NCI-H748 treated with DMSO at 0.1 percent for 48 hours (cell line): Measurements from ENCODE around the gene ZNF497.
"Not testable (repeated sequence)": the region's sequence is repeated elsewhere in the genome, so short reads cannot be mapped to it uniquely, and the experiment has no call there.

Experiments used
- DNase-seq: peaks from one replicate; lab custom pipeline; 2025; lab: John Stamatoyannopoulos, UW

ZNF497 gene

DNA sequence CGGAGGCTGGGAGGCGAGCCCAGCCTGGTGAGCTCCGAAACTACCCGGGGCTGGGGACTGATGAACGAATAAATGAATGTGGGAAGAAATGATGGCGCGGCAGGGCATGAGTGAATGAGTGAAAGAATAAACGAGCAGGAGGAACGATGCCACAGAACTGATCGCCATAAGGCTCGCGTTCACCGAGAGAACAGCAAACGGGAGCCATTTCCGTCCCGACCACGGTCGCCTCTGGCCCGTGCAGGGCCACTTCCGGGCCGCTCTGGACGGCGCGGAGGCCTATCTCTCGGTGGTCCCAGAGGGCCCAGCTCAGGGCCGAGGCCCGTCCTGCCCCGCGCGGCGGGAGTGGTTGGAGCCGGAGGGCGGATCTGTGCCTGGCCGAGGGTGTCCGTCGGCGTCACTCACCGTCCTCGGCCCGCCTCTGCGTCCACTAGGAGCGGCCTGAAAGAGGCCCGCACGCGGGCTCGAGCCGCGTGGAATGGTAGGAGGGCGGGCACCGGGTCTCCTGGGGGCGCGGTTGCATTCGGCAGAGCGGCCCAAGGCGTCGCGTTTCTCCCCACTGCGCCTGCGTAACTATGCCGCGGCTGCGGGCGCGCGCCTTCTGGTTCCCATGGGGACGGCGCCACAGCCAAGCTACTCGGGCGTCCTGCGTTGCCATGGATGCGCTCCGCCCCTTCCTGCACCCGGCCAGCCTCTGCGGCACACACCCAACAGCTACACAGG, at the start of gene ZNF497:
Gene ZNF497 (minus strand): TSS at position 480 of the 723 bp plus-strand sequence. CDS start 5,116 bp downstream, outside the sequence.
- DNase-seq, result peak; percentile 94

DNA sequence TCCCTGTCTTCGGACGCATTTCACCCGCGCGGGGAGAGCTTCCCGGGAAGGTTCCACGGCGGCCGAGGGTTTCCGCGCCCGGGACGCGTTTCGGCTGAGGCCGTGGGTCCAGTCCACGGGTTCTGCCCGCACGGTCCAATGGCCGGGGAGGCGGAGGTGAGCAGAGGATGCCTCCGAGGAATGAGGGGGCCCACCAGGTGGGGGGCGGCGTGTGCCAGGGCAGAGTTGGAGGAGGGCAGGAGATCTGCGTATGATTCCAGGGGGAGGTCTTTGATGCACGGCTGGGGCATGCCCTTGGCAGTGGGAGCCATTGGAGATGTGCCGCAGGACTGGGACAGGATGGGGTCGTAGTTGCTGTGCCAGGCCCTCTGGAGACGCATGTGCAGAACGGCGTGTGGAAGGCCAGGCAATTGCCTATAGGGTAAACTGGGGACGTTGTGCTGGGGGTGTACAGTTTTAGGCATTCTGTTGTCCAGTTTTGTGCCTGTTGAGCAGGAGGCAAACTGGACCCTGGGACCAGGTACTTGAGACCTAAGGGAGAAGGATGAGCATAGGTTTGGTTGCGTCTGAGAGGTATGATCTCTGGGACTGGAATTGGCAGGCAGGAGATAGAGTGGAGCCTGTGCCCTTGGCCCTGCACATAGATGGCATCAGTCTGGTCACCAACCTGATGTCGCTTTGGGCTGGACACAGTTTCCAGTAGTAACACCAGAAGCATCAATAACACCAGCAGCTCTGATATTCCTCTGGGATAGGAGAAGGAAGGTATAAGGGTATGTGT, 46.6 kb upstream of the ZNF497 start:
- peak; percentile 49 for DNase-seq

DNA sequence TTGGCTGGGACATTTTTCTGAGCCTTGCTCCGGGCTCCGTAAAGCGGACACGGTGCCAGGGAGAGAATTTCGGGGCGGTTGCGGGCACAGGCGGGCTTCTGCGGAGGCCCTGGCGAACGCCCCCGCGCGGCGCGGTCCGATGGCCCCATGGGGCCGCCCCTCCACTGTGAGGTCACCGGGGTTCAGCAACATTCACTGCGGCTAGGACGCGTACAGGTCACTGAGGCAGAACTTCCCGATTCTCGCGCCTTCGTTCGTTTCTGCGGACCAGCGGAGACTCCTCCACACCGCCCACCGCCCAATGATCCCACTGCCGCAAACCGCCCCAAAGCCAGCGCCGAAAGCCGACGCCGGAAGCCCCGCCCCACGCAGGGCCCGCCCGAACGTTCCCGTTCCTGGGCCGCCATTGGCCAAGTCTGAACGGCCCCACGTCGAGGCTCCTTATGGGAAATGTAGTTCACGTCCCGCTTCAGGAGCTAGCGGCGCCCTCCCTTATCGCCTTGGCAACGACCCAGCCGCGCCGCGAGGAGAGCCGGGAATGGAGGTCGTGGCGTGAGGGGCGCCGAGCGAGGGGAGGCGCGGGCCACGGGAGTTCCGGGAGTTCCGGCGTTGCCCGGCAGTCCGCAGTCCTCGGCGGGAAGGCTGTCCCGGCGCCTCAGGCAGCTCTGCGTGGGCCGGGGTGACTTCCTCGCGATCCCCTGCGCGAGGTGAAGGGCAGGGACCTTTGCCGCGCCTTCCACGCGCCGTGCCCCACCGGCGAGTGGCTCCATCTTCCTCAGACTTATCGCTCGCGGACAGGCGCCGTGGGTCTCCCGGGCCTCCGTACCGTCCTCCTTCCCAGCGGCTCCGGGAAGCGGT, 45.8 kb upstream of the ZNF497 start, which contains the start of gene ZNF584:
Gene ZNF584 (plus strand): TSS at position 498 of the 858 bp plus-strand sequence. CDS start 499 bp downstream, outside the sequence.
- DNase-seq, result peak; percentile 97

DNA sequence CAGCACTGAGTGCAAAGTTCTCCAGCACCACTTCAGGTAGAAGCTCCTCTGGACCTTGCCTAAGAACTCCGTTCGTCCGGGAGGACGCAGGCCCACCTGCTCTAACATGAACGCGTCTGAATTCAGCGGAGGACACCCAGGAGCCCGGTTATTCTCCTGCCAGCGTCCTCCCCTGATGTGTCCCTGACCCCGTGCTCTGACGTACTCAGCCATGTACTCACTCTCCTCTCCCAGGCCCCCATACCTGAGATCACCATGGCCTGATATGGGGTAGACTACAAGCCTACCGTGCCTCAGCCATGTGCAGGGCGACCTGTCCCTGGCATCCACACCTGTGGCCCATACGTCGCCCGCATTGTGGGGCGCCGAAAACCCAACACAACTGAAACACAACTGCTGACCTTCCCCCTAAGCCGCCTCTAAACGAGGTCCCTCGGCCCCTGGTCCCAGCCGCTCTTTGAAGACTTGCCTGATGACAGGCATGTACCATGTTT, 45.2 kb upstream of the ZNF497 start:
- DNase-seq, result peak; percentile 31

DNA sequence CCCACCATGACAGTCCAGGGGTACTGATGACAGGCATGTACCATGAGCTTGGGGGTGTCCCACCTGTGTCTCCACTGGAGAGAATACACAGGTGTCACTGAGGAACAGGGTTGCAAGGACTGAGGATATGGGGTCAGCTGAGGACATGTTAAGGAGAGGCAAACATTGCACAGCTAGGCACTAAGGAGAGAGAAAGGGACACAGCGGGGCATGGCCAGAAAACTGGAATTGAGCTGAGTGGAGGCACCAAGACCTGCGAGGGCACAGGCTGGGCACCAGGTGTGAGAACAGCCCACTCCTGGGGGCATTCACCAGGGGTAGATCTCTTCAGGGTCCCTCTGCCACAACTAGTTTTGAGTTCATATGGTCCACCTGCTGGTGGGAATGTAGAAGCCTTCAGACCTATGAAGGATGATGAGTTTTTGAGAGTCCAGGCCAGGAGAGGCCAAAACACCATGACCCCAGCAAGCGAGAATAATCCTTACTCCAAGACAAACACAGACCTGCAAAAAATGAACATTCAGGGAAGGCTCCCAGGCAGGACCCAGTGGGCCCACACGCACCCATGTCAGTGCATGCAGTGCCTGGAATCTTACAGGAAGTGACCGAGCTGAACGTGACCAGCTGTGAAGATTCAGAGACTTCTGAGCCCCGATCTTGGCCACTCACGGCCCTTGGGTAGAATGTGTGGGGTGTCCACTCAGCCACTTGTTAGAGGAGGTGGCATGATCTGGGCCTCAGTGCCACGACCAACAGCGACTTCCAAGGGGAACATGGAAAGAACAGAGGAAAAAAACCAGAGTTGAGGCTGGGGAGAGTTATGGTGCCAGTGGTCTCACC, 44.5 kb upstream of the ZNF497 start:
- DNase-seq, result no peak

DNA sequence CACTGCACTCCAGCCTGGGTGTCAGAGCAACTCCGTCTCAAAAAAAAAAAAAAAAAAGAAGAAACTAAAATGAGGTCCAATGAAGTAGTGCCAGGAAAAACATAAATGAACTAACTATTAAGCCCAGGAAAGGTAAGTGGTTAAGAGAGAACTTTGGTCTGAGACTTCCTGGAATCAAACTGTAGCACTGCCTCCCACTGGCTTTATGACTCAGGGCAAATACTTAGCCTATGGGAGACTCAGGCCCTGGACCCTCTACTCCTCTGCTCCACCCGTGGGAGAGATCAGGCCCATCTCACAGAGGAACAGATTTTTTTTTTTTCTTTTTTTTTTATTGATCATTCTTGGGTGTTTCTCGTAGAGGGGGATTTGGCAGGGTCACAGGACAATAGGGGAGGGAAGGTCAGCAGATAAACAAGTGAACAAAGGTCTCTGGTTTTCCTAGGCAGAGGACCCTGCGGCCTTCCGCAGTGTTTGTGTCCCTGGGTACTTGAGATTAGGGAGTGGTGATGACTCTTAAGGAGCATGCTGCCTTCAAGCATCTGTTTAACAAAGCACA, 41.4 kb upstream of the ZNF497 start:
- not testable (repeated sequence) for DNase-seq

DNA sequence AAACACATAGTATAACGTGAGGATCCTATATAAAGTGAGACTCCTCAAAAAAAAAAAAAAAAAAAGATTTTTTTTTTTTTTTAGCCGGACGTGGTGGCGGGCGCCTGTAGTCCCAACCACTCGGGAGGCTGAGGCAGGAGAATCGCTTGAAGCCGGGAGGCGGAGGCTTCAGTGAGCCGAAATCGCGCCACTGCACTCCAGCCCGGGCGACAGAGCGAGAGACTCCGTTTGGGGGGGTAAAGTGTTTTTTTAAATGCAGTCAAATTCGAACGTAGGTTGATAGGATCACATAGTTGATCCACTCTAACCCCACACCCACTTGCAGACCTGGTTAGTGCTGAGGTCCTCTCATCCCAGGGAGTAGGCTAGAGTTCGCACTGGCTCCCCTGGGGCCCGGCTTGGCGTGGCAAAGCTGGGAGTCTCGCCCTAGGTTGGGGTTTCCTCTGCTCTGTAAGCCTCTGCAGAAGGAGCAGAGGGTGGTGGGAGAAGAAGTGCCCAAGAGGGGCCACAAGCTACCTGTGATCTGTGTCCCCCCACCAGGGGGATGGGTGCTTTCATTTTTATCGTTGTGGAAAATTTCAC, 39.4 kb upstream of the ZNF497 start:
- no peak for DNase-seq

DNA sequence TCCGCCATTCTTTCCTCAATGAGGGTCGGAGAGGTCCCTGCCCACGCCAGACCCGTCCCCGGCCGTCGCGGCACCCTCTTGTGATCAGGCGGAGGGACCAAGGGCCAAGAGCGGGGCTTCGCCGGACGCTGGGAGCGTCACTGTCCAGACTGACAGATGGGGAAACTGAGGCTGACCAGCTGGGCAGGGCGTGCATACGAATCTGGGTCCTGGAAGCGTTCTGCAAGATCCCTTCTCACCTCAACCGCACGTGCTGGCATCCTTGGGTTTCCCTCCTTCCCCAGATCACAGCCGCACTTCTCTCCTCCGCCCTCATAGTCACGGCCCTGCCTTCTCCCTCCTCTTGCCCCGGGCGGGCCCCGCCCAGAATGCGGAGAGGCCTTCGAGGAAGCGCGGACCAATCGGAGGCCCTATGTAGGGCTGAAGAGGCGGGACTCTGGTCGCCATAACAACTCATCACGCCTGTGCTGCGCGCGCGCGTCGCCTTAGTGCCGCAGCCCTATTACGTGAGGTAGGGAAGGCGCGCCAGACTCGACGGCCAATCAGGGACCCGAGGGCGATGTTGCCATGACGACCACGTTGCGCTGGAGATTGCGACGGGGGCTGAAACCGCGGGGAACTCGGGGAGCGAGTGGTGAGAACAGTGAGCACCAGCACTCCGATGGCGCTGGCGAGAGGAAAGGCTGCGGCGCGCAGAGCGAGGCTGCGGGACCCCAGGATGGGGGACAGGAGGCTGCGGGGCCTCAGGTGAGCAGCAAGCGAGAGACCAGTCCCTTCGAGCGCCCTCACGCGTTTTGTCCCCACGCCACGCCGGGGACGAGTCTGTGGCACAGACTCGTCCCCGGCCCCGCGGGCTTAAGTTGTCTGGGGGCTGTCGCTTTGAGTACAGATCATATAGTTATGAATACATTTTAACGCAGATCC, 38.6 kb upstream of the ZNF497 start:
- peak; percentile 99 for DNase-seq

DNA sequence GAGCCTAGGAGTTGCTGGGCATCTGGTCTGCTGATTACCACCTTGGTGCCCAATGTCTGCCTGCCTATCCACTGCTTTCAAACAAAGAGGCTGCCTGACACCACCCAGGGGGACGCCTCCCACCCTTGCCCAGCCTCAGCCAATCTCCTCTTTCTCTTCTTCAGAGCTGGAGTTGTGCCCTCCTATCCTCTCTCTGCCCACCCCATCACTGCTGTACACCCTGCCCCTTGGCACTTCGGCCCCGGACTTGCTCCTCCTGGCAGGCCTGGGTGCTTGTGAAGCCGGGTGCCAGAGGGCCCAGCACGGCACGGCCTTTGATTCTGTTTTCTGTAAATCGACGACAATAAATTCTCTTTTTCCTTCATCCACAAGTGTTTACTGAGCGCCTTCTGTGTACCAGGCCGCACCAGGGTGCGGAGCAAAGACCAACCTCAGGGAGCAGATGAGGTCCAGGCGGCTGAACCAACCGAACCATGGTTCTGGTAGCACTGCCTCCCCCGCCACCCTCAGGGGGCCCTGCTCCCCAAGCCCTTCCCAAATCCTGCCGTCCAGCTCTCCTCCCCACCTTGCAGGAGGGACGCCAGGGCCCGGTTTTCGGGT, 37.9 kb upstream of the ZNF497 start:
- DNase-seq, result peak; percentile 33

DNA sequence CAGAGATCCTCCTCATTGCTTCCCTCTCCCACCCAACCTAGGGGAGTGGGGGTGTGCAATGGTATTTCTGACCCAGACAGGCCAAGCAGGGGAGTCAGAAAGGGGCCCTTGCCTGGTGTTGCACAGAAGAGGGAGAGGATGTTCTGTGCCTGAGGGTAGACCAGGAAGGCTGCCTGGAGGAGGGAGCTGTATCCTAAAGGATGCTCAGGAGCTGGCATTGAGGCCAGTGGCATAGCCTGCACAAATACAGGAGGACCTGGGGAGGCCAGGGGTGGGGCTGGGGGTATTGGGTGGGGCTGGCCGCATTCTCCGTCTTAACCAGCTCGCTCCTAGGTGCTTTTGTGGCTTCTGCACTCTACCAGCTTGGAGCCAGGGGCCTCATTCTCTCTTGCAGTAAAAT, 37.4 kb upstream of the ZNF497 start:
- DNase-seq, result no peak

DNA sequence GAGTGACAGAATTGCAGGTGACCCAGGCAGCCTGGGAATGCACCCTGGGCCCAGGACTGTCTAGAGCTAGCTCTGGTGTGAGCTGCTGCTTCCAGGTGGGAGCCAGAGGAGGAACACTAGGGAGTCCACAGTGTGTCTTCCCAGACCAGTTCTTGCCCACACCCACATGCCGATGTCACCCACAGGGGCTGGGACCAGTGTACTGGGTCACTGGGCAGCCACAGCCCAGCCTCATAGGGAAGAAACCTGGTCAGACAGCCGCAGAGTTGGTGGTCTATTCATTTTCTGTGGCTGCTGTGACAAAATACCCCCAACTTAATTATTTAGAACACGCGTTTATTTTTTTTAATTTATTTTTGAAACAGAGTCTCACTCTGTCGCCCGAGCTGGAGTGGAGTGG, 36.0 kb upstream of the ZNF497 start:
- no peak for DNase-seq

DNA sequence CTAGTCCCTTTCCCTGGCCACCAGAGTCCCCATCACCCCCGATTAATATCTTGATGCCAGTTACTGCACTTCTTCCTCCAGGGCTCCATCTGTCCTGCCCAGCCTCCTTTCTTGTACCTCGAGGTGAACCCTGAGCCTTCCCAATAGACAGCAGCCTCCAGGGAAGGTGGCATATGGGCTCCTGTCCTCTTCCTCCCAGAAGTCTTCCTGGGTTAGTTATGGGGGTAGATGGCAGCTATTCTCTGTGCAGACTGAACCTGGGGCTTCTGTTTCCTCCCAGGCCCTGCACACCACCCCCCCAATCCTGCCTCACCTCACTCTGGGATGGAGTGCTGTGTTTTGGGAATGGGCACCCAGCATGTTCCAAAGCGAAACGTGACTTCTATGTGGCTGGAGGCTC, 35.5 kb upstream of the ZNF497 start:
- DNase-seq, result no peak

DNA sequence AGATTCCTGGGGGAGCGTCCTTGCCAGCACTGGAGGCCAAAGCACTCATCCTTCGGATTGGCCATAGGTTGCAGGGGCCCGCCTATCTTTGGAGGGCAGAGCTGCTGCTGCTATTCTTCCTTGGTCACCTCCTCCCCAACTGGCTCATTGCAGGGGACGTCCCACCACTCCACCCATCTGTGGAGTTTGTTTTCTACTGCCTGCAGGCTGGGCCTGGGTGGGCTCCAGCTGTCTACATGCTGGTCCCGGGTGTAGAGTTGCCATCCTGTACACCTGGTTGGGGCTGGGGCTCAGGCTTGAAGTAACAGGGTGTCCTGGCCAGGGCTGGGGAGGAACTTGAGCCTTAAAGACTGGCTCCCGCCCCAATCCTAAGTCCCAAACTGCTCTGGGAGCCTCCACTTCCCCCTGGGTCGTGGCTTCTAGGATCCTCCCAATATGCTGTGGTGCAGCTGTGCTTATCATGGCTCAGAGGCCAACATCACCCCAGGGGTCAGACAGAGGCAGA, 35.0 kb upstream of the ZNF497 start:
- no peak for DNase-seq

DNA sequence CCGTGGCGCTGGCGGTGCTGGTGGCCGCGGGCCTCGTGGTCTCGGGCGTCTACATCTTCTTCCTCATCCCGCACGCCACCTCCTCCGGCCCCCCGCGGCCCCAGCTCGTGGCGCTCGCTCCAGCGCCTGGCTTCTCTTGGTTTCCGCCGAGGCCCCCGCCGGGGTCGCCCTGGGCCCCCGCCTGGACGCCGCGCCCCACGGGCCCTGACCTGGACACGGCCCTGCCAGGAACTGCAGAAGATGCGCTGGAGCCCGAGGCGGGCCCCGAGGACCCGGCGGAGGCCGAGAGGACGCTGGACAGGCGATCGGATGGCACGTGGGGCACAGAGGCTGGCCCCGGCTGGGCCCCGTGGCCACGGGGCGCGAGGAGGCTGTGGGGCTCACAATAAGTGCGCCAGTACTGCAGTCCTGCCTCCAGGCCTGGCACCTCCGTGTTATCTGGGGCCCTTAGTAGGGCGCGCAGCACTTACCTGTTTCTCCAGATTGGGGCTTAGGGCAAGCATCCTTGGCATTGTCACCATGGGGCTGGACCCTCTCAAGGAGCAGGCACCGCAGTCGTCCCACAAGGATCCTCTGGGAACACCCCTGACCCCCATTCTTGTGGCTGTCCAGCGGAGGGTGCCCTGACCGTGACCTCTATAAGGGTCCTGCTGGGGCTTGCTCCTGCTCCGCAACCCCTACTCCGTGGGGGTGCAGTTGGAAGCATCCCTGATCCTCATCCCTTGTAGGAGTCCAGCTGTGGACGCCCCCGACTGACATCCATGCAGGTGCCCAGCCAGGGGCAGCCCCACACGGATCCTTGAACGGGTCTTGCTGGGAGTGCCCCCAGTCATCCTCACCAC, 34.4 kb upstream of the ZNF497 start:
- DNase-seq, result no peak

DNA sequence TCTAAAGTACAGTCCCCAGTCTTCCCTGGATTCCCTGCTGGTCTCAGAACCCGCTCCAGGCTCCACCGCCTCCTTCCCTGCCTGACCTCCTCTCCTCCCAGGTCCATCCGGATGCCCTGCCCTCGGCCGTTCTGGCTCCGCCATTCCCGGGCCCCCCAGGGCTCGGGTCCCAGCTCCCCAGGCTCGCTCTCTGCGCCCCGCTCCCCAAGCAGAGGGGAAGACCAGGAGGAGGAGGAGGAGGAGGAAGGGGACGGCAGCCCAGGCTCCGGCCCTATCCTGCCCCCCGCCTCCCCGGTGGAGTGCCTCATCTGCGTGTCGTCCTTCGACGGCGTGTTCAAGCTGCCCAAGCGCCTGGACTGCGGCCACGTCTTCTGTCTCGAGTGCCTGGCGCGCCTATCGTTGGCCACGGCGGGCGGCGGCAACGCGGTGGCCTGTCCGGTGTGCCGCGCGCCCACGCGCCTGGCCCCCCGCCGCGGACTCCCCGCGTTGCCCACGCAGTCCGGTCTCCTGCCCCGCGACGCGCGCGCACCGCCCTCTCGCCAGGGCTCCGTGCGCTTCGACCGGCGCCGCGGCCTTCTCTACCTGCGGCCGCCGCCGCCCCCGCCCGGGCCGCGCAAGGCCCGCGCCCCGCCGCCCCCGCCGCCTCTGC, 33.6 kb upstream of the ZNF497 start:
- no peak for DNase-seq

DNA sequence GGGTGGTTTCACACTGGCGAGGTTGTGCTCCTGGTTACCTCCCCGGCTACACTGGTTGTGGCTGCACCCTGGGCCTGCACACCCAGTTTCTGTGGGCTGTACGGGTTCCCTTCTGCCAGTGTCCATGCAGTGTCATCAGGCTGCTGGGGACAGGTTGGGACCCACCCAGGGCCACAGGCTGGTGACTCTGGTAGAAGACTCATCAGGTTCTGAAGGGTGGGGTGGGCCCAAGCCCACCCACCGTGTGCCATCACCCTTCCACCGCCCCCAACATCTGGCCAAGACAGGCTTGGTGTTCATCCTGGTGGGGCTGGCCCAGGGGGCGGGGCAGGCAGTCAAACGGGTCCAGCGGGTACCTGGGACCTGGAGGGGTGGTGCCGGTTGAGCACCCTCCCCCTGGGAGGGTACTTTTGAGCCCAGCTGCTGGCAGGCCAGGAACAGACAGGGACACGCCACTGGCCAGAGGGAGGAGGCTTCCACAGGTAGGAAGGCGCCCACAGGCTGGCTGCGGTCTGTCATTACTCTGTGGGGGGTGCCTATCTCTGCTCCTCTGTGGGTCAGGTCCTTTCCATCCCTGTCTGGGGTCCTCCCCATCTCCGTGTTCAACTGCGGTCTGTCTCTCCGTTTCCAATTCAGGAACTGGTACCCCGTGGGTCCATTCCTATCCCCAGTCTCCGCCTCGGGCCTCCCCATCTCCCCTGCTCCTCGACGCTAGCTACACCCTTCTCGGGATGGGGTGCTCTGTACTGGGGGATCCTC, 32.8 kb upstream of the ZNF497 start, which contains the start of gene RNF225:
Gene RNF225 (plus strand): TSS at position 437 of the 759 bp plus-strand sequence. CDS start 434 bp downstream, outside the sequence.
- DNase-seq, result no peak
